ENCODE data around the gene GIGYF2. TPM values are rescaled to one million over a fixed set of nuclear protein-coding genes. Genes with fewer than 3 reads are reported as not detected.

Gene GIGYF2
- total and polyA plus RNA-seq, 2 of the 4 experiments (the other 2 are of a cell fraction) = 14.7 to 66.0 TPM

DNA sequence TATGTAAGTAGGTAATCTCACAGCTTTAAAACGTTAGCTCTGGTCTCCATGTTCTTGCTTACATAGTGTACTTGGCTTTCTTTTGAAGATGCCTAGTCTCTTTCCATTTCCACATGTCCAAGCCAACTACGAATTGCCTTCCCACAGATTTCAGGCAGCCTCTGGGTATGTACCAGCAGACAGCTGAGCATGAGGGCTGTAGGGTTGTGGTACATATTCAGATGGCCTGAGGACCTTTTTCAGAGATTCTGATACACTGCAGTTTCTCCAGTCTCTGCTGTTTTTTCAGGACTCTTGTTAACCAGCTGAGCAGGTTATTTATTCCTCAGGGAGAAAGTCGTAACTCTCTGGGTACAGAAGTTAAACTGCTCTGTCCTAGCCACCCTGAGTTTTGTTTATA lies 82.3 kb downstream of the GIGYF2 start:
- no CpG with 5 or more reads among the region's 3 CpGs for WGBS, 2 experiments (ENCODE audit: extremely low coverage in 2 of 2, insufficient read length in 1 of 2)
- no peak overlapping the region for H4K91ac ChIP-seq (ENCODE audit: insufficient read depth, low read depth, low read length)
- no peaks in the 10 kb centered on the region for H3K9me3 ChIP-seq (ENCODE audit: control insufficient read depth, insufficient read depth, low read length)
- no TSS peak for BruUV-seq (replicated peaks)
- TF ChIP-seq CHD1 (IDR thresholded peaks at IDR 0.05; ENCODE audit: low read depth, low read length) (no peak), RFX5 (IDR thresholded peaks at IDR 0.05; ENCODE audit: low read depth, low read length) (no peak)
- H3K4me2 ChIP-seq (ENCODE audit: low read depth, low read length) = no peak overlapping the region
- no peak overlapping the region for H2BK15ac ChIP-seq (ENCODE audit: low read depth, low read length)
- H3K79me1 ChIP-seq (ENCODE audit: low read depth in 1 of 2, low read length in 2 of 2) = peaks cover 3 to 8% of the 10 kb centered on the region in 2 experiments; a peak in 2 of 4 replicates
- no peak overlapping the region for H2BK20ac ChIP-seq (ENCODE audit: low read depth, low read length)
- H4K8ac ChIP-seq (ENCODE audit: low read depth in 2 of 2, low read length in 2 of 2) = no peak overlapping the region
- H3K27ac ChIP-seq (ENCODE audit: insufficient read depth, low read length) = no peak overlapping the region
- H2BK5ac ChIP-seq (ENCODE audit: low read depth, low read length, poor library complexity, severe bottlenecking) = no peak overlapping the region
- H3K4ac ChIP-seq (ENCODE audit: low read depth, low read length) = no peak overlapping the region
- no peak overlapping the region for H4K5ac ChIP-seq (ENCODE audit: low read depth, low read length)
- no peak overlapping the region for H2BK120ac ChIP-seq (ENCODE audit: low read depth, low read length)
- H3K9ac ChIP-seq (ENCODE audit: low read depth, low read length) = no peak overlapping the region
- H2AK5ac ChIP-seq (ENCODE audit: low read depth, low read length) = no peak overlapping the region
- intact Hi-C loops (cut with micrococcal nuclease) (loop anchor here (10.0 kb wide), 1 partner anchor 175 kb away; no protein-coding TSS in a partner anchor), dilution Hi-C loops (cut with HindIII; ENCODE audit: low sequenced_read_pairs, unreplicated experiment) (no loop called here), in situ Hi-C loops (cut with MboI; ENCODE audit: low sequenced_read_pairs) (no loop called here)
- H3K23ac ChIP-seq (ENCODE audit: low read depth, low read length) = no peak overlapping the region
- CTCF ChIA-PET = no interaction called here
- H3K56ac ChIP-seq (ENCODE audit: extremely low read depth, insufficient read depth, low read length) = no peak overlapping the region
- POLR2A ChIA-PET (ENCODE audit: unreplicated experiment) = no interaction called here
- H3K27me3 ChIP-seq (ENCODE audit: control insufficient read depth, insufficient read depth, low read length) = no peaks in the 10 kb centered on the region
- no peak for DNase-seq
- no peak for ATAC-seq (ENCODE audit: low read depth)
- peaks cover 3% of the 10 kb centered on the region; the same call in 1 of the 2 replicates for H3K36me3 ChIP-seq (ENCODE audit: control insufficient read depth, insufficient read depth, low read length)
- no peak overlapping the region for H3K14ac ChIP-seq (replicated peaks; ENCODE audit: low read depth, low read length)
- H4K20me1 ChIP-seq (ENCODE audit: insufficient read depth, low read length) = no peaks in the 10 kb centered on the region
- no peak overlapping the region for H3K4me3 ChIP-seq (ENCODE audit: insufficient read depth, low read depth, low read length)
- H2AFZ ChIP-seq (replicated peaks; ENCODE audit: low read length, poor library complexity) = no peak overlapping the region
- no peak overlapping the region for H3K18ac ChIP-seq (ENCODE audit: low read depth, low read length)
- H3K9me1 ChIP-seq (ENCODE audit: insufficient read depth, low read length) = no peaks in the 10 kb centered on the region
- no peaks in the 10 kb centered on the region; the same call in 1 of the 2 replicates for H3K4me1 ChIP-seq (ENCODE audit: control insufficient read depth, insufficient read depth, low read length)
- H2AK9ac ChIP-seq (replicated peaks; ENCODE audit: low read depth, low read length, poor library complexity) = no peak overlapping the region

Data from IMR-90 (cell line).